Esophagus squamous epithelium (tissue), 4 donors: ENCODE results near the gene DTD2.

Experiments used
- POLR2A ChIP-seq, 4 donors: fragments of 450-650 bp; IDR thresholded peaks; one replicate each; pipeline ENCODE4 v1.6.1; 2017; ENCODE audit warnings: antibody characterized with exemption in 4 of 4, mild to moderate bottlenecking in 4 of 4, moderate library complexity in 3 of 4
- TF ChIP-seq, protein P1 (sequence below), 6 experiments: fragments of 450-650 bp in 4 of 6; fragments of 200-600 bp in 2 of 6; sonication (generic) in 2 of 6; IDR thresholded peaks; one replicate each; pipeline ENCODE4 v1.5.1; 2016 to 2019; ENCODE audit warnings: antibody characterized with exemption in 6 of 6, mild to moderate bottlenecking in 4 of 6, moderate library complexity in 4 of 6

- TF ChIP-seq, protein P1, sequence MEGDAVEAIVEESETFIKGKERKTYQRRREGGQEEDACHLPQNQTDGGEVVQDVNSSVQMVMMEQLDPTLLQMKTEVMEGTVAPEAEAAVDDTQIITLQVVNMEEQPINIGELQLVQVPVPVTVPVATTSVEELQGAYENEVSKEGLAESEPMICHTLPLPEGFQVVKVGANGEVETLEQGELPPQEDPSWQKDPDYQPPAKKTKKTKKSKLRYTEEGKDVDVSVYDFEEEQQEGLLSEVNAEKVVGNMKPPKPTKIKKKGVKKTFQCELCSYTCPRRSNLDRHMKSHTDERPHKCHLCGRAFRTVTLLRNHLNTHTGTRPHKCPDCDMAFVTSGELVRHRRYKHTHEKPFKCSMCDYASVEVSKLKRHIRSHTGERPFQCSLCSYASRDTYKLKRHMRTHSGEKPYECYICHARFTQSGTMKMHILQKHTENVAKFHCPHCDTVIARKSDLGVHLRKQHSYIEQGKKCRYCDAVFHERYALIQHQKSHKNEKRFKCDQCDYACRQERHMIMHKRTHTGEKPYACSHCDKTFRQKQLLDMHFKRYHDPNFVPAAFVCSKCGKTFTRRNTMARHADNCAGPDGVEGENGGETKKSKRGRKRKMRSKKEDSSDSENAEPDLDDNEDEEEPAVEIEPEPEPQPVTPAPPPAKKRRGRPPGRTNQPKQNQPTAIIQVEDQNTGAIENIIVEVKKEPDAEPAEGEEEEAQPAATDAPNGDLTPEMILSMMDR (IDR thresholded peaks at IDR 0.05): peak in 1 of 6 experiments; percentile 1
- TF ChIP-seq POLR2A (IDR thresholded peaks at IDR 0.05): no peak
Measured at GRCh38 chr14:31419967-31420318, 37.4 kb downstream of the DTD2 start.
